ENCODE data around the gene FMNL2.

The FMNL2 gene

GRCh38 chr2:152405206-152406118, 70.5 kb downstream of the FMNL2 start:
- DNase-seq (ENCODE audit: low read depth): no peak

- no peak for DNase-seq (ENCODE audit: low read depth)
Measured at GRCh38 chr2:152406119-152406835, 71.3 kb downstream of the FMNL2 start.

GRCh38 chr2:152406836-152407161, 71.8 kb downstream of the FMNL2 start:
- DNase-seq (ENCODE audit: low read depth): no peak

GRCh38 chr2:152407204-152407721, 72.3 kb downstream of the FMNL2 start:
- DNase-seq (ENCODE audit: low read depth): no peak

- no peak for DNase-seq (ENCODE audit: low read depth)
Measured at GRCh38 chr2:152407806-152408205, 72.8 kb downstream of the FMNL2 start.

- DNase-seq (ENCODE audit: low read depth): no peak
Measured at GRCh38 chr2:152408254-152408653, 73.3 kb downstream of the FMNL2 start.

- DNase-seq (ENCODE audit: low read depth): no peak
Measured at GRCh38 chr2:152409386-152410164, 74.6 kb downstream of the FMNL2 start.

GRCh38 chr2:152410165-152410597, 75.2 kb downstream of the FMNL2 start:
- DNase-seq (ENCODE audit: low read depth): no peak

- DNase-seq (ENCODE audit: low read depth): no peak
Measured at GRCh38 chr2:152411154-152411553, 76.2 kb downstream of the FMNL2 start.

- no peak for DNase-seq (ENCODE audit: low read depth)
Measured at GRCh38 chr2:152413228-152414030, 78.5 kb downstream of the FMNL2 start.

GRCh38 chr2:152415231-152415642, 80.3 kb downstream of the FMNL2 start:
- no peak for DNase-seq (ENCODE audit: low read depth)

- no peak for DNase-seq (ENCODE audit: low read depth)
Measured at GRCh38 chr2:152415796-152416195, 80.8 kb downstream of the FMNL2 start.

GRCh38 chr2:152418688-152419087, 83.7 kb downstream of the FMNL2 start:
- no peak for DNase-seq (ENCODE audit: low read depth)

- DNase-seq (ENCODE audit: low read depth): no peak
Measured at GRCh38 chr2:152419944-152420343, 85.0 kb downstream of the FMNL2 start.

GRCh38 chr2:152420363-152420762, 85.4 kb downstream of the FMNL2 start:
- no peak for DNase-seq (ENCODE audit: low read depth)

GRCh38 chr2:152420936-152421335, 86.0 kb downstream of the FMNL2 start:
- no peak for DNase-seq (ENCODE audit: low read depth)

GRCh38 chr2:152421521-152422370, 86.8 kb downstream of the FMNL2 start:
- no peak for DNase-seq (ENCODE audit: low read depth)

GRCh38 chr2:152423684-152424083, 88.7 kb downstream of the FMNL2 start:
- no peak for DNase-seq (ENCODE audit: low read depth)

GRCh38 chr2:152425765-152426727, 91.1 kb downstream of the FMNL2 start:
- no peak for DNase-seq (ENCODE audit: low read depth)
